Activated naive CD4-positive, alpha-beta T cell (primary cell): Measurements from ENCODE around the gene TMEM94.
"Not testable (repeated sequence)": the region's sequence is repeated elsewhere in the genome, so short reads cannot be mapped to it uniquely, and the experiment has no call there.

Experiments
- DNase-seq, 4 experiments: peaks; one replicate each; lab custom pipeline; 2025; lab: John Stamatoyannopoulos, UW

The TMEM94 gene

GRCh38 chr17:75511610-75512575 is 55.5 kb downstream of the TMEM94 start:
- no peak for DNase-seq

- DNase-seq = no peak
These were observed 56.6 kb downstream of the TMEM94 start for GRCh38 chr17:75512926-75513640.

GRCh38 chr17:75513641-75514000 is 57.2 kb downstream of the TMEM94 start:
- DNase-seq = no peak

- no peak for DNase-seq
These were observed 58.0 kb downstream of the TMEM94 start for GRCh38 chr17:75514299-75514918.

- no peak for DNase-seq
These were observed 58.6 kb downstream of the TMEM94 start for GRCh38 chr17:75514919-75515495.

- DNase-seq = peak; percentile 60 to 71 (median 63)
These were observed 59.2 kb downstream of the TMEM94 start, which contains the start of gene CASKIN2 for GRCh38 chr17:75515496-75516254. Gene CASKIN2, minus strand, starts transcription at chr17:75515537. Its CDS starts 1,733 bp downstream, at chr17:75513804.

- DNase-seq = peak; percentile 72 to 96 (median 87)
These were observed 59.8 kb downstream of the TMEM94 start, which contains the start of gene TSEN54 for GRCh38 chr17:75516255-75516618. Gene TSEN54, plus strand, starts transcription at chr17:75516528. Its CDS starts 33 bp downstream, at chr17:75516561.

- DNase-seq = peak in 1 of 4 experiments; percentile 32
These were observed 60.3 kb downstream of the TMEM94 start for GRCh38 chr17:75516619-75517296.

GRCh38 chr17:75517297-75517865 is 60.9 kb downstream of the TMEM94 start:
- peak in 1 of 4 experiments; percentile 16 for DNase-seq

GRCh38 chr17:75518201-75518600 is 61.8 kb downstream of the TMEM94 start:
- peak in 1 of 4 experiments; percentile 19 for DNase-seq

GRCh38 chr17:75518983-75519537 is 62.6 kb downstream of the TMEM94 start:
- DNase-seq = no peak

GRCh38 chr17:75520413-75520812 is 64.0 kb downstream of the TMEM94 start:
- not testable (repeated sequence) for DNase-seq

- DNase-seq = no peak
These were observed 64.9 kb downstream of the TMEM94 start for GRCh38 chr17:75521290-75521689.

GRCh38 chr17:75521951-75522727 is 65.7 kb downstream of the TMEM94 start:
- DNase-seq = no peak

GRCh38 chr17:75523647-75524046 is 67.2 kb downstream of the TMEM94 start:
- no peak for DNase-seq

- no peak for DNase-seq
These were observed 68.0 kb downstream of the TMEM94 start for GRCh38 chr17:75524269-75524969.

GRCh38 chr17:75524970-75525805 is 68.8 kb downstream of the TMEM94 start, which contains the start of gene LLGL2:
Gene LLGL2, plus strand, starts transcription at chr17:75525697. Its CDS starts 17,730 bp downstream, at chr17:75543427.
- DNase-seq = peak; percentile 28 to 86 (median 60)
